PFSK-1 (cell line): ENCODE measurements around the gene BCL2.

ENCODE experiments used
- FOXP2 ChIP-seq: optimal IDR thresholded peaks from 2 replicates; pipeline ENCODE3; 2011; ENCODE audit warnings: borderline replicate concordance, control low read depth, inconsistent platforms; ENCODE audit not compliant: insufficient read depth; ENCODE audit errors: extremely low read length, extremely low read depth
- POLR2AphosphoS5 ChIP-seq: IDR thresholded peaks from 2 replicates; pipeline ENCODE4 v1.6.1; 2012; ENCODE audit warnings: low read depth, mild to moderate bottlenecking, control low read depth, low read length, moderate library complexity
- REST ChIP-seq, 2 experiments: IDR thresholded peaks; 2 replicates each; pipeline versions ENCODE4 v1.6.1 to v1.8.0; 2011 to 2012; ENCODE audit warnings: low read depth in 2 of 2, low read length in 2 of 2, control low read depth in 1 of 2, inconsistent platforms in 1 of 2, mild to moderate bottlenecking in 1 of 2, moderate library complexity in 1 of 2; ENCODE audit not compliant: insufficient read depth in 1 of 2
- SIN3A ChIP-seq: IDR thresholded peaks from 2 replicates; pipeline ENCODE4 v1.6.1; 2012; ENCODE audit warnings: mild to moderate bottlenecking, low read length, moderate library complexity, borderline replicate concordance; ENCODE audit not compliant: insufficient read depth
- TAF1 ChIP-seq: IDR thresholded peaks from 2 replicates; pipeline ENCODE4 v1.6.1; 2012; ENCODE audit warnings: low read length, control low read depth, borderline replicate concordance; ENCODE audit not compliant: insufficient read depth

BCL2 gene

GRCh38 chr18:63223837-63224236 is 95.7 kb downstream of the BCL2 start:
- TF ChIP-seq REST (IDR thresholded peaks at IDR 0.05; ENCODE audit: insufficient read depth in 1 of 2, low read depth in 2 of 2, low read length in 2 of 2) (no peak), SIN3A (no peak), TAF1 (no peak), POLR2AphosphoS5 (no peak)

- no peak for TF ChIP-seq TAF1
- TF ChIP-seq SIN3A = no peak
- no peak for TF ChIP-seq POLR2AphosphoS5
- TF ChIP-seq REST (IDR thresholded peaks at IDR 0.05; ENCODE audit: insufficient read depth in 1 of 2, low read depth in 2 of 2, low read length in 2 of 2) = no peak
- TF ChIP-seq FOXP2 = no peak
Measured at GRCh38 chr18:63220903-63221302, 98.7 kb downstream of the BCL2 start.

- TF ChIP-seq REST (IDR thresholded peaks at IDR 0.05; ENCODE audit: insufficient read depth in 1 of 2, low read depth in 2 of 2, low read length in 2 of 2) = no peak
- no peak for TF ChIP-seq SIN3A
- no peak for TF ChIP-seq POLR2AphosphoS5
- TF ChIP-seq TAF1 = no peak
- TF ChIP-seq FOXP2 = no peak
Measured at GRCh38 chr18:63218472-63218871, 101.1 kb downstream of the BCL2 start.

GRCh38 chr18:63216516-63217311 is 102.9 kb downstream of the BCL2 start:
- TF ChIP-seq REST (IDR thresholded peaks at IDR 0.05; ENCODE audit: insufficient read depth in 1 of 2, low read depth in 2 of 2, low read length in 2 of 2) = no peak
- TF ChIP-seq FOXP2 = no peak
- TF ChIP-seq TAF1 = no peak
- TF ChIP-seq SIN3A = no peak
- no peak for TF ChIP-seq POLR2AphosphoS5

GRCh38 chr18:63213936-63214671 is 105.5 kb downstream of the BCL2 start:
- no peak for TF ChIP-seq TAF1
- no peak for TF ChIP-seq POLR2AphosphoS5
- TF ChIP-seq REST (IDR thresholded peaks at IDR 0.05; ENCODE audit: insufficient read depth in 1 of 2, low read depth in 2 of 2, low read length in 2 of 2) = no peak
- no peak for TF ChIP-seq SIN3A
- no peak for TF ChIP-seq FOXP2
